K562 (cell line): ENCODE results near the gene PLEKHS1. TPM values are rescaled to one million over a fixed set of nuclear protein-coding genes. Genes with fewer than 3 reads are reported as not detected.

ENCODE experiments used
- ATAC-seq: fragments of 200-7000 bp; cut with Tn5 transposase; 3 replicates; pipeline ENCODE4 v1.9.1; 2020; ENCODE audit warnings: moderate library complexity
- BruUV-seq: library from RNA; stranded (reverse); fragments of 400-500 nt; replicated peaks from 2 replicates; lab custom pipeline; 2021; lab: Mats Ljungman, UMichigan
- CTCF ChIA-PET: fragments of 300-600 bp; formaldehyde crosslinking; extraction: SDS; loops from one replicate; lab custom pipeline; 2021; ENCODE audit warnings: low intra/inter-chr PET ratio; lab: Yijun Ruan, JAX
- POLR2A ChIA-PET: fragments of 300-600, 350-650 bp; sonication (Branson Sonifier 250); formaldehyde crosslinking; extraction: SDS; loops from one replicate; lab custom pipeline; 2021; ENCODE audit warnings: antibody characterized with exemption, inconsistent platforms; lab: Yijun Ruan, JAX
- DNase-seq, 4 experiments: peaks; one replicate each; pipeline versions ENCODE4 v3.0.0 to v3.0.0-alpha.2; 2011 to 2018; ENCODE audit warnings: low spot score in 3 of 4, mixed read lengths in 3 of 4; ENCODE audit errors: extremely low read depth in 1 of 4
- FAIRE-seq: peaks from 2 replicates; lab custom pipeline; 2011; peaks lifted over from hg19 to GRCh38; lab: Jason Lieb, UNC
- H2AFZ ChIP-seq: 2 replicates; pipeline ENCODE4 v1.6.0; 2011; ENCODE audit warnings: low read depth, low read length, control low read depth, inconsistent platforms
- H3K27ac ChIP-seq: fragments of 200-600 bp; 3 replicates; pipeline ENCODE4 v1.8.0; 2011; ENCODE audit warnings: low read depth, mild to moderate bottlenecking, control low read depth, inconsistent platforms, low read length, moderate library complexity, mixed read lengths; ENCODE audit errors: extremely low read depth
- H3K27me3 ChIP-seq, 2 experiments: fragments of 300-600 bp in 1 of 2; 2 replicates in 1 of 2; 3 replicates in 1 of 2; pipeline versions ENCODE4 v1.6.0 to v1.8.0; 2011; ENCODE audit warnings: inconsistent platforms in 2 of 2, low read length in 2 of 2, mild to moderate bottlenecking in 1 of 2, mixed read lengths in 1 of 2, moderate library complexity in 1 of 2; ENCODE audit not compliant: control insufficient read depth in 2 of 2, insufficient read depth in 2 of 2
- H3K36me3 ChIP-seq: fragments of 300-600 bp; 3 replicates; pipeline ENCODE4 v1.8.0; 2011; ENCODE audit warnings: mild to moderate bottlenecking, low read length, inconsistent platforms; ENCODE audit not compliant: control insufficient read depth, insufficient read depth
- H3K4me1 ChIP-seq, 2 experiments: fragments of 200-600 bp in 1 of 2; replicated peaks in 1 of 2; 2 replicates in 1 of 2; 3 replicates in 1 of 2; pipeline versions ENCODE4 v1.5.1 to v1.8.0; 2011; ENCODE audit warnings: inconsistent platforms in 2 of 2, low read length in 2 of 2, mild to moderate bottlenecking in 1 of 2, mixed read lengths in 1 of 2, moderate library complexity in 1 of 2; ENCODE audit not compliant: control insufficient read depth in 2 of 2, insufficient read depth in 2 of 2
- H3K4me2 ChIP-seq: 2 replicates; pipeline ENCODE4 v1.6.1; 2011; ENCODE audit warnings: low read length, control low read depth, inconsistent platforms, mixed read lengths; ENCODE audit not compliant: insufficient read depth
- H3K4me3 ChIP-seq: fragments of 200-600 bp; sonication (generic), shearing (Covaris generic); 2 replicates; pipeline ENCODE4 v1.5.1; 2016; ENCODE audit warnings: control low read depth, inconsistent platforms
- H3K79me2 ChIP-seq: fragments of 200-600 bp; 3 replicates; pipeline ENCODE4 v1.8.0; 2011; ENCODE audit warnings: low read length, inconsistent platforms; ENCODE audit not compliant: control insufficient read depth, insufficient read depth
- H3K9ac ChIP-seq, 2 experiments: 2 replicates each; pipeline versions ENCODE4 v1.6.0 to v1.6.1; 2011; ENCODE audit warnings: low read depth in 2 of 2, low read length in 2 of 2, control low read depth in 1 of 2, inconsistent platforms in 1 of 2, mild to moderate bottlenecking in 1 of 2, mixed read lengths in 1 of 2; ENCODE audit not compliant: insufficient read depth in 1 of 2
- H3K9me1 ChIP-seq: one replicate; pipeline ENCODE4 v1.6.0; 2011; ENCODE audit warnings: inconsistent platforms, mild to moderate bottlenecking, low read length, moderate library complexity; ENCODE audit not compliant: control insufficient read depth, insufficient read depth
- H3K9me3 ChIP-seq: replicated peaks from 2 replicates; pipeline ENCODE4 v1.5.1; 2011; ENCODE audit warnings: low read depth, low read length, inconsistent platforms; ENCODE audit not compliant: control insufficient read depth, insufficient read depth
- H4K20me1 ChIP-seq: replicated peaks from 2 replicates; pipeline ENCODE4 v1.6.1; 2011; ENCODE audit warnings: low read length, inconsistent platforms, mixed read lengths; ENCODE audit not compliant: control insufficient read depth, insufficient read depth
- C11orf30 ChIP-seq: fragments of 450-650 bp; IDR thresholded peaks from 2 replicates; pipeline ENCODE4 v1.6.1; 2016; ENCODE audit warnings: low read depth, mild to moderate bottlenecking
- CREM ChIP-seq: IDR thresholded peaks from 2 replicates; pipeline ENCODE4 v1.6.1; 2014; ENCODE audit warnings: antibody characterized with exemption, low read depth
- EP300 ChIP-seq: IDR thresholded peaks from 2 replicates; pipeline ENCODE4 v1.6.1; 2012; ENCODE audit warnings: low read length, improper control_type of control experiment
- FOXJ2 ChIP-seq: fragments of 200-800 bp; sonication (Bioruptor generic); IDR thresholded peaks from 2 replicates; pipeline ENCODE4 v1.6.1; 2016; ENCODE audit warnings: missing genetic modification characterization, missing compliant biosample characterization
- FOXP4 ChIP-seq: sonication (generic); formaldehyde crosslinking; IDR thresholded peaks from 2 replicates; pipeline ENCODE4 v1.8.0; 2022; ENCODE audit warnings: mild to moderate bottlenecking, missing genetic modification reagents, borderline replicate concordance
- HDAC2 ChIP-seq: fragments of 450-650 bp; IDR thresholded peaks from 2 replicates; pipeline ENCODE4 v1.6.1; 2016; ENCODE audit warnings: mild to moderate bottlenecking
- KAT7 ChIP-seq: sonication (generic); formaldehyde crosslinking; IDR thresholded peaks from 2 replicates; pipeline ENCODE4 v1.8.0; 2022; ENCODE audit warnings: missing genetic modification reagents, mild to moderate bottlenecking, borderline replicate concordance
- ZNF347 ChIP-seq: fragments of 450-650 bp; formaldehyde crosslinking; IDR thresholded peaks from 2 replicates; pipeline ENCODE4 v1.4.0; 2020; ENCODE audit warnings: low read depth, mild to moderate bottlenecking, moderate library complexity
- ZNF717 ChIP-seq: fragments of 250-450 bp; sonication (Bioruptor Pico); IDR thresholded peaks from 2 replicates; pipeline ENCODE4 v1.5.0; 2021
- WGBS: fragments of 100-300 bp; shearing (Covaris generic); methylation state at CpG from one replicate; pipeline ENCODE4 v1.1.6; 2016; ENCODE audit warnings: low coverage, mixed read lengths; ENCODE audit not compliant: insufficient coverage; ENCODE audit errors: missing lambda C conversion rate; 5-methylcytosine and 5-hydroxymethylcytosine counted together
- in situ Hi-C: fragments of 300-500 bp; cut with MboI; formaldehyde crosslinking; loops from 4 replicates; pipeline ENCODE4 v1.15.0; 2018; ENCODE audit warnings: inconsistent platforms, mixed read lengths
- intact Hi-C: fragments of 100-400 bp; cut with micrococcal nuclease; formaldehyde crosslinking; loops from 2 replicates; pipeline ENCODE4 v1.14.2; 2022
- polyA plus RNA-seq, 8 experiments: library from polyadenylated mRNA; depleted of rRNA in 4 of 8; stranded (reverse) in 5 of 8; unstranded in 3 of 8; fragments of >200 nt; fragmentation: Nextera tagmentation in 2 of 8; fragmentation: Illumina TruSeq in 1 of 8; extraction: Ambion mirVana in 2 of 8; extraction: Trizol in 1 of 8; gene quantifications; 2 replicates each; pipeline versions ENCODE4 v1.2.1 to v1.2.3, GENCODE V29; 2011 to 2014; ENCODE audit warnings: inconsistent platforms in 1 of 8, missing spikeins in 1 of 8
- total RNA-seq, 7 experiments: library from RNA; depleted of rRNA in 6 of 7; stranded (reverse); fragments of >200 nt in 6 of 7; fragmentation: Illumina TruSeq in 2 of 7; extraction: Trizol in 2 of 7; gene quantifications; 2 replicates each; pipeline versions ENCODE4 v1.2.1 to v1.2.3, GENCODE V29; 2011 to 2021; ENCODE audit warnings: low replicate concordance in 1 of 7
- TF ChIP-seq, protein P1 (sequence below): IDR thresholded peaks from 2 replicates; pipeline ENCODE4 v1.6.1; 2011; ENCODE audit warnings: borderline replicate concordance, low read depth, mild to moderate bottlenecking, moderate library complexity, low read length; ENCODE audit not compliant: insufficient read depth, poor library complexity, severe bottlenecking

The PLEKHS1 gene
- total and polyA plus RNA-seq, 9 of the 15 experiments (the other 6 are each of a cell fraction or from before 2014, with no cell fraction given): not detected

DNA sequence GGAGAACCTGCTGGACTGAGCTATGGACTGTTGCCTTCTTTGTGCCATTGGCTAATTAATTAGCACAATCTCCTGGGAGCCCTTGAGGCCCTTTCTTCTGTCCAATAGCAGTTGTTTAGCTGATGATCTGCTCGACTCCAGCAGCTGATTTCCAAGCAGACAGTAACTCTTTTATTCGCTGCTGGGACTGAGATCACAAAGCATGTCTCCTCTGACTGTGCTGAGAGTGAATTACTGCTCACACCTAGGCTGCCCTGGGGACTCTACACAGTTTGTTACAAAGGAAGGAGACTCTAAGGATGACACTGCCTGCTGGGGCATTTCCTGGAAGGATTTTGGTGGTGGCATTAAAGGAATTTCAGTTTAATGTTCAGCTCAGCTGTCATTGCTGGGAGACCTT is 40.3 kb upstream of the PLEKHS1 start:
- Histone ChIP-seq H3K79me2 (no peaks in the 10 kb centered on the region), H2AFZ (no peak overlapping the region), H3K4me3 (no peak overlapping the region)
- TF ChIP-seq C11orf30 (no peak), ZNF347 (CRISPR knock-in tag) (no peak), FOXJ2 (tag) (no peak), KAT7 (CRISPR knock-in tag) (no peak), HDAC2 (no peak)
- TF ChIP-seq, all 486 proteins: peak for 0
- Histone ChIP-seq H3K4me2 (no peak overlapping the region), H4K20me1 (no peaks in the 10 kb centered on the region), H3K27ac (no peak overlapping the region), H3K4me1 (no peaks in the 10 kb centered on the region; a peak in 1 of 5 replicates), H3K9me3 (no peaks in the 10 kb centered on the region), H3K36me3 (no peaks in the 10 kb centered on the region), H3K9me1 (no peaks in the 10 kb centered on the region), H3K27me3 (peaks cover 5 to 21% of the 10 kb centered on the region in 2 experiments; a peak in 4 of 5 replicates), H3K9ac (no peak overlapping the region)
- ATAC-seq: no peak
- in situ Hi-C loops (no loop called here), intact Hi-C loops (no loop called here)
- CTCF ChIA-PET: no interaction called here
- FAIRE-seq: no peak
- no TSS peak for BruUV-seq
- DNase-seq: no peak
- POLR2A ChIA-PET: no interaction called here
- 0% methylated on average over 1 of the region's 2 CpGs for WGBS

GRCh38 chr10:113712024-113712423 is 39.5 kb upstream of the PLEKHS1 start:
- Histone ChIP-seq H4K20me1 (no peaks in the 10 kb centered on the region), H3K27ac (no peak overlapping the region), H3K9me3 (no peaks in the 10 kb centered on the region), H2AFZ (no peak overlapping the region), H3K9me1 (no peaks in the 10 kb centered on the region), H3K27me3 (peaks cover 5 to 18% of the 10 kb centered on the region in 2 experiments; a peak in 4 of 5 replicates), H3K36me3 (no peaks in the 10 kb centered on the region), H3K79me2 (no peaks in the 10 kb centered on the region), H3K4me3 (no peak overlapping the region), H3K4me2 (no peak overlapping the region), H3K9ac (no peak overlapping the region), H3K4me1 (no peaks in the 10 kb centered on the region; a peak in 1 of 5 replicates)
- no TSS peak for BruUV-seq
- FAIRE-seq: no peak
- ATAC-seq: no peak
- intact Hi-C loops: no loop called here
- 4% methylated on average over 3 of the region's 3 CpGs for WGBS
- in situ Hi-C loops: no loop called here
- DNase-seq: no peak
- ChIA-PET CTCF (no interaction called here), POLR2A (no interaction called here)
- TF ChIP-seq EP300: no peak
- no peak for TF ChIP-seq CREM
- TF ChIP-seq, protein P1, sequence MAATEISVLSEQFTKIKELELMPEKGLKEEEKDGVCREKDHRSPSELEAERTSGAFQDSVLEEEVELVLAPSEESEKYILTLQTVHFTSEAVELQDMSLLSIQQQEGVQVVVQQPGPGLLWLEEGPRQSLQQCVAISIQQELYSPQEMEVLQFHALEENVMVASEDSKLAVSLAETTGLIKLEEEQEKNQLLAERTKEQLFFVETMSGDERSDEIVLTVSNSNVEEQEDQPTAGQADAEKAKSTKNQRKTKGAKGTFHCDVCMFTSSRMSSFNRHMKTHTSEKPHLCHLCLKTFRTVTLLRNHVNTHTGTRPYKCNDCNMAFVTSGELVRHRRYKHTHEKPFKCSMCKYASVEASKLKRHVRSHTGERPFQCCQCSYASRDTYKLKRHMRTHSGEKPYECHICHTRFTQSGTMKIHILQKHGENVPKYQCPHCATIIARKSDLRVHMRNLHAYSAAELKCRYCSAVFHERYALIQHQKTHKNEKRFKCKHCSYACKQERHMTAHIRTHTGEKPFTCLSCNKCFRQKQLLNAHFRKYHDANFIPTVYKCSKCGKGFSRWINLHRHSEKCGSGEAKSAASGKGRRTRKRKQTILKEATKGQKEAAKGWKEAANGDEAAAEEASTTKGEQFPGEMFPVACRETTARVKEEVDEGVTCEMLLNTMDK: no peak
- no peak for TF ChIP-seq FOXP4 (CRISPR knock-in tag)
- no peak for TF ChIP-seq ZNF717 (CRISPR knock-in tag)
